ENCODE results near the gene DSTN.

- TF ChIP-seq POLR2A (IDR thresholded peaks at IDR 0.05): no peak
- peak in 5 of 6 experiments; percentile 32 to 59 (median 55) for TF ChIP-seq CTCF (IDR thresholded peaks at IDR 0.05)
These were observed 47.5 kb downstream of the DSTN start for GRCh38 chr20:17617212-17617867.

All from Peyer's patch (tissue), 4 donors.